ENCODE data around the gene BLM.

BLM gene

DNA sequence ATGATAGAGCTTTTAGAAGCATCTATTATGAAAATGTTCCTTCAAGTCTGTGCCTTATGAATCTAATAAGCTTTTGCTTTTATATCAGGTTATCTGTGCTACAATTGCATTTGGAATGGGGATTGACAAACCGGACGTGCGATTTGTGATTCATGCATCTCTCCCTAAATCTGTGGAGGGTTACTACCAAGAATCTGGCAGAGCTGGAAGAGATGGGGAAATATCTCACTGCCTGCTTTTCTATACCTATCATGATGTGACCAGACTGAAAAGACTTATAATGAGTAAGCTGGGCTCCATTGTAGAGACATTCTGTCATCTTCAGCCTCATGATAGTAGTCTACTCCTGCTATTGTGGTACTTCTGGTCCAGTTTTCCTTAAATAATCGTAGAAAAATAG, 73.4 kb downstream of the BLM start:
- Histone ChIP-seq H3K27me3 (ENCODE audit: insufficient read depth, low read length, poor library complexity, severe bottlenecking) (no peaks in the 10 kb centered on the region), H3K79me2 (ENCODE audit: insufficient read depth, low read length) (no peaks in the 10 kb centered on the region), H2AFZ (ENCODE audit: low read length) (no peak overlapping the region), H3K9ac (ENCODE audit: low read depth, low read length, poor library complexity, severe bottlenecking) (no peak overlapping the region), H3K36me3 (ENCODE audit: insufficient read depth, low read length) (peaks cover 87% of the 10 kb centered on the region; the same call in 1 of the 2 replicates), H3F3A (ENCODE audit: low read depth) (no peaks in the 10 kb centered on the region), H3K4me2 (ENCODE audit: low read depth, low read length, poor library complexity, severe bottlenecking) (no peak overlapping the region), H3K4me1 (ENCODE audit: insufficient read depth, low read length, poor library complexity, severe bottlenecking) (peaks cover under 1% of the 10 kb centered on the region), H3K4me3 (ENCODE audit: low read length, poor library complexity, severe bottlenecking) (no peak overlapping the region), H3K9me3 (ENCODE audit: insufficient read depth, low read depth, low read length) (no peaks in the 10 kb centered on the region), H4K20me1 (ENCODE audit: insufficient read depth, low read length, poor library complexity, severe bottlenecking) (no peaks in the 10 kb centered on the region), H3K9me2 (replicated peaks; ENCODE audit: low read depth, low read length) (no peaks in the 10 kb centered on the region)
- TF ChIP-seq CTCF (conservative IDR thresholded peaks at IDR 0.05; ENCODE audit: low read length) (no peak), EZH2phosphoT487 (IDR thresholded peaks at IDR 0.05; ENCODE audit: borderline replicate concordance) (no peak)

DNA sequence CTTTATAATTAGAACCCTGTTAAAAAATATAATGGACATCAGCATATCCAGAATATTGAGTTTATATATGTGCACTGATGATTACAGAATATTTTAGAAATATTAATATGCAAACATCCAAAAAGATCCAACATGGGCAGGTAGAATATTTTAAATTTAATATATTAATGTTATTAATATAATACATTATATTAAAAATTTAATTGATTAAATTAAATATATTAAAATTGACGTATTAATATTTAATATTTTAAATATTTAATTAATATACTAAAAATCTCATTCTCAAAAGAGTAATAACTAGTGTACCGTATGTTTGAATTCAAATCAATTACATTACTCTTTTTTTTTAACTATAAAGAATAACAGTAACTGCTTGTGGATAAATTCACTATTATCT, 77.4 kb downstream of the BLM start:
- no peaks in the 10 kb centered on the region for H4K20me1 ChIP-seq (ENCODE audit: insufficient read depth, low read length, poor library complexity, severe bottlenecking)
- no peak for TF ChIP-seq CTCF (conservative IDR thresholded peaks at IDR 0.05; ENCODE audit: low read length)
- TF ChIP-seq EZH2phosphoT487 (IDR thresholded peaks at IDR 0.05; ENCODE audit: borderline replicate concordance): no peak
- no peaks in the 10 kb centered on the region for H3K4me1 ChIP-seq (ENCODE audit: insufficient read depth, low read length, poor library complexity, severe bottlenecking)
- H3K79me2 ChIP-seq (ENCODE audit: insufficient read depth, low read length): no peaks in the 10 kb centered on the region
- no peak overlapping the region for H3K9ac ChIP-seq (ENCODE audit: low read depth, low read length, poor library complexity, severe bottlenecking)
- H3K4me2 ChIP-seq (ENCODE audit: low read depth, low read length, poor library complexity, severe bottlenecking): no peak overlapping the region
- no peaks in the 10 kb centered on the region for H3K9me2 ChIP-seq (replicated peaks; ENCODE audit: low read depth, low read length)
- no peak overlapping the region for H2AFZ ChIP-seq (ENCODE audit: low read length)
- no peak overlapping the region for H3K4me3 ChIP-seq (ENCODE audit: low read length, poor library complexity, severe bottlenecking)
- no peaks in the 10 kb centered on the region for H3K27me3 ChIP-seq (ENCODE audit: insufficient read depth, low read length, poor library complexity, severe bottlenecking)
- H3F3A ChIP-seq (ENCODE audit: low read depth): no peaks in the 10 kb centered on the region
- no peaks in the 10 kb centered on the region for H3K9me3 ChIP-seq (ENCODE audit: insufficient read depth, low read depth, low read length)
- peaks cover 71% of the 10 kb centered on the region; the same call in 1 of the 2 replicates for H3K36me3 ChIP-seq (ENCODE audit: insufficient read depth, low read length)

- TF ChIP-seq EZH2phosphoT487 (IDR thresholded peaks at IDR 0.05; ENCODE audit: borderline replicate concordance) (no peak), CTCF (conservative IDR thresholded peaks at IDR 0.05; ENCODE audit: low read length) (no peak)
- H3K4me3 ChIP-seq (ENCODE audit: low read length, poor library complexity, severe bottlenecking): no peak overlapping the region
- H3K4me2 ChIP-seq (ENCODE audit: low read depth, low read length, poor library complexity, severe bottlenecking): no peak overlapping the region
- no peak overlapping the region for H2AFZ ChIP-seq (ENCODE audit: low read length)
- H3K9ac ChIP-seq (ENCODE audit: low read depth, low read length, poor library complexity, severe bottlenecking): no peak overlapping the region
- no peaks in the 10 kb centered on the region for H3K9me3 ChIP-seq (ENCODE audit: insufficient read depth, low read depth, low read length)
- no peaks in the 10 kb centered on the region for H4K20me1 ChIP-seq (ENCODE audit: insufficient read depth, low read length, poor library complexity, severe bottlenecking)
- no peaks in the 10 kb centered on the region for H3K79me2 ChIP-seq (ENCODE audit: insufficient read depth, low read length)
- H3K36me3 ChIP-seq (ENCODE audit: insufficient read depth, low read length): peaks cover 63% of the 10 kb centered on the region; the same call in 1 of the 2 replicates
- H3K4me1 ChIP-seq (ENCODE audit: insufficient read depth, low read length, poor library complexity, severe bottlenecking): no peaks in the 10 kb centered on the region
- no peaks in the 10 kb centered on the region for H3K9me2 ChIP-seq (replicated peaks; ENCODE audit: low read depth, low read length)
- no peaks in the 10 kb centered on the region for H3K27me3 ChIP-seq (ENCODE audit: insufficient read depth, low read length, poor library complexity, severe bottlenecking)
- no peaks in the 10 kb centered on the region for H3F3A ChIP-seq (ENCODE audit: low read depth)
Measured at GRCh38 chr15:90799639-90800170, 82.6 kb downstream of the BLM start.
